Subcutaneous adipose tissue (tissue), 4 donors: ENCODE results near the gene KCNQ4. TPM values are rescaled to one million over a fixed set of nuclear protein-coding genes. Genes with fewer than 3 reads are reported as not detected.

Experiments used
- total RNA-seq, 4 donors: library from RNA; depleted of rRNA; stranded (reverse); fragments of >200 nt; gene quantifications; one replicate each; pipeline ENCODE4 v1.1.0, GENCODE V29; 2016
- TF ChIP-seq, protein P1 (sequence below): fragments of 450-650 bp; IDR thresholded peaks from one replicate; pipeline ENCODE4 v1.5.1; 2016; ENCODE audit warnings: low read depth, mild to moderate bottlenecking, control low read depth, antibody characterized with exemption, moderate library complexity

KCNQ4 gene
- total RNA-seq, 4 donors from 2014 or later = 0.34 to 1.1 (median 0.49) TPM; not detected in 1

GRCh38 chr1:40740997-40741736 lies 42.4 kb upstream of the KCNQ4 start:
- TF ChIP-seq, protein P1, sequence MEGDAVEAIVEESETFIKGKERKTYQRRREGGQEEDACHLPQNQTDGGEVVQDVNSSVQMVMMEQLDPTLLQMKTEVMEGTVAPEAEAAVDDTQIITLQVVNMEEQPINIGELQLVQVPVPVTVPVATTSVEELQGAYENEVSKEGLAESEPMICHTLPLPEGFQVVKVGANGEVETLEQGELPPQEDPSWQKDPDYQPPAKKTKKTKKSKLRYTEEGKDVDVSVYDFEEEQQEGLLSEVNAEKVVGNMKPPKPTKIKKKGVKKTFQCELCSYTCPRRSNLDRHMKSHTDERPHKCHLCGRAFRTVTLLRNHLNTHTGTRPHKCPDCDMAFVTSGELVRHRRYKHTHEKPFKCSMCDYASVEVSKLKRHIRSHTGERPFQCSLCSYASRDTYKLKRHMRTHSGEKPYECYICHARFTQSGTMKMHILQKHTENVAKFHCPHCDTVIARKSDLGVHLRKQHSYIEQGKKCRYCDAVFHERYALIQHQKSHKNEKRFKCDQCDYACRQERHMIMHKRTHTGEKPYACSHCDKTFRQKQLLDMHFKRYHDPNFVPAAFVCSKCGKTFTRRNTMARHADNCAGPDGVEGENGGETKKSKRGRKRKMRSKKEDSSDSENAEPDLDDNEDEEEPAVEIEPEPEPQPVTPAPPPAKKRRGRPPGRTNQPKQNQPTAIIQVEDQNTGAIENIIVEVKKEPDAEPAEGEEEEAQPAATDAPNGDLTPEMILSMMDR = no peak

DNA sequence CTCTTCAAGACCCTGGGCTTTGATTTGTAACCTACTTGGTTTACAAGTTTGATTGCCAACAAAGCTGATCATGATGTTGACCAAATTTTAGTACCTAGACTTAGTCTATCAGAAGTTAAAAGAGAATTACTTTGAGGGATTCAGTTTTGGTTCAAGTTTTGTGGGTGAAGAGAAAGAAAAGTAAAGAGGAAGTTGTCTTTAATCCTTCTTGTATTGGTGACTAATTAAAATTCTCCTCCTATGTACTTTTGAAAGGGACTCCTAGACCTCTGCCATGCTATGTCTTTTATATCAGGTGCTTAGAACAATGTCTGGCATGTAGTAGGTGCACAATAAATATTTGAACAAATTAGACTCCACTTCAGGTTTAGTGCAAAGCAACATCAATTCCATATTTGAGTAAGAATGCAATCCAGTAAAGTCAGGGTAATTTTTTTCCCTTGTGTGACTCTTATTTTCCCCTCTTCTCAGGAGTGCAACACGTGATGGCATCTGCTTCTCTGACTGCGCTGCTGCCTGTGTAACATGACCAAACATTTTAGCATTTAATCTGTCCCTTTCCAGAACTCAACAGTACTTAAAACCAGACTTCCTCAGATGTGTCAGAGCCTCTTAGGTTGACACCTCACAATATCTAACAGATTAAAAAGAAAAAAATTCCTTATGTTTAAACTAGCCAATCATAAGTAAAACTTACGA lies 41.1 kb upstream of the KCNQ4 start:
- TF ChIP-seq, protein P1 = no peak

- TF ChIP-seq, protein P1 = no peak
Observed at GRCh38 chr1:40743452-40743851, 40.1 kb upstream of the KCNQ4 start.

- TF ChIP-seq, protein P1 = no peak
Observed at GRCh38 chr1:40743860-40744259, 39.7 kb upstream of the KCNQ4 start.

- TF ChIP-seq, protein P1 = no peak
Observed at GRCh38 chr1:40745176-40745575, 38.4 kb upstream of the KCNQ4 start.

- TF ChIP-seq, protein P1 = no peak
Observed at GRCh38 chr1:40746344-40747090, 37.1 kb upstream of the KCNQ4 start.
